ENCODE results near the gene NIBAN1.

The NIBAN1 gene

GRCh38 chr1:184943998-184944397 is 30.3 kb downstream of the NIBAN1 start:
- peaks cover 53% of the 10 kb centered on the region for H3K27me3 ChIP-seq (ENCODE audit: insufficient read depth, low read length, poor library complexity, severe bottlenecking)
- no peaks in the 10 kb centered on the region for H3K4me1 ChIP-seq (ENCODE audit: insufficient read depth, low read length, poor library complexity, severe bottlenecking)
- H4K20me1 ChIP-seq (ENCODE audit: insufficient read depth, low read length, poor library complexity, severe bottlenecking) = no peaks in the 10 kb centered on the region
- no peak overlapping the region for H3K9ac ChIP-seq (ENCODE audit: low read depth, low read length, poor library complexity, severe bottlenecking)
- no peak overlapping the region for H2AFZ ChIP-seq (ENCODE audit: low read length)
- no peaks in the 10 kb centered on the region for H3K79me2 ChIP-seq (ENCODE audit: insufficient read depth, low read length)
- TF ChIP-seq, protein P1, sequence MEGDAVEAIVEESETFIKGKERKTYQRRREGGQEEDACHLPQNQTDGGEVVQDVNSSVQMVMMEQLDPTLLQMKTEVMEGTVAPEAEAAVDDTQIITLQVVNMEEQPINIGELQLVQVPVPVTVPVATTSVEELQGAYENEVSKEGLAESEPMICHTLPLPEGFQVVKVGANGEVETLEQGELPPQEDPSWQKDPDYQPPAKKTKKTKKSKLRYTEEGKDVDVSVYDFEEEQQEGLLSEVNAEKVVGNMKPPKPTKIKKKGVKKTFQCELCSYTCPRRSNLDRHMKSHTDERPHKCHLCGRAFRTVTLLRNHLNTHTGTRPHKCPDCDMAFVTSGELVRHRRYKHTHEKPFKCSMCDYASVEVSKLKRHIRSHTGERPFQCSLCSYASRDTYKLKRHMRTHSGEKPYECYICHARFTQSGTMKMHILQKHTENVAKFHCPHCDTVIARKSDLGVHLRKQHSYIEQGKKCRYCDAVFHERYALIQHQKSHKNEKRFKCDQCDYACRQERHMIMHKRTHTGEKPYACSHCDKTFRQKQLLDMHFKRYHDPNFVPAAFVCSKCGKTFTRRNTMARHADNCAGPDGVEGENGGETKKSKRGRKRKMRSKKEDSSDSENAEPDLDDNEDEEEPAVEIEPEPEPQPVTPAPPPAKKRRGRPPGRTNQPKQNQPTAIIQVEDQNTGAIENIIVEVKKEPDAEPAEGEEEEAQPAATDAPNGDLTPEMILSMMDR (conservative IDR thresholded peaks at IDR 0.05; ENCODE audit: low read length) = no peak
- TF ChIP-seq EZH2phosphoT487 (IDR thresholded peaks at IDR 0.05; ENCODE audit: borderline replicate concordance) = no peak
- no peaks in the 10 kb centered on the region for H3K36me3 ChIP-seq (ENCODE audit: insufficient read depth, low read length)
- H3F3A ChIP-seq (ENCODE audit: low read depth) = no peaks in the 10 kb centered on the region
- no peak overlapping the region for H3K4me3 ChIP-seq (ENCODE audit: low read length, poor library complexity, severe bottlenecking)
- H3K9me2 ChIP-seq (replicated peaks; ENCODE audit: low read depth, low read length) = no peaks in the 10 kb centered on the region
- no peak overlapping the region for H3K4me2 ChIP-seq (ENCODE audit: low read depth, low read length, poor library complexity, severe bottlenecking)
- no peaks in the 10 kb centered on the region for H3K9me3 ChIP-seq (ENCODE audit: insufficient read depth, low read depth, low read length)

GRCh38 chr1:184941735-184942134 is 32.6 kb downstream of the NIBAN1 start:
- Histone ChIP-seq H3K27me3 (ENCODE audit: insufficient read depth, low read length, poor library complexity, severe bottlenecking) (peaks cover 75% of the 10 kb centered on the region), H3K9ac (ENCODE audit: low read depth, low read length, poor library complexity, severe bottlenecking) (no peak overlapping the region), H3K36me3 (ENCODE audit: insufficient read depth, low read length) (no peaks in the 10 kb centered on the region), H3K4me2 (ENCODE audit: low read depth, low read length, poor library complexity, severe bottlenecking) (no peak overlapping the region), H2AFZ (ENCODE audit: low read length) (no peak overlapping the region), H3F3A (ENCODE audit: low read depth) (no peaks in the 10 kb centered on the region), H3K4me3 (ENCODE audit: low read length, poor library complexity, severe bottlenecking) (no peak overlapping the region), H3K9me2 (replicated peaks; ENCODE audit: low read depth, low read length) (no peaks in the 10 kb centered on the region), H3K79me2 (ENCODE audit: insufficient read depth, low read length) (no peaks in the 10 kb centered on the region), H3K4me1 (ENCODE audit: insufficient read depth, low read length, poor library complexity, severe bottlenecking) (no peaks in the 10 kb centered on the region), H4K20me1 (ENCODE audit: insufficient read depth, low read length, poor library complexity, severe bottlenecking) (no peaks in the 10 kb centered on the region), H3K9me3 (ENCODE audit: insufficient read depth, low read depth, low read length) (no peaks in the 10 kb centered on the region)
- TF ChIP-seq, protein P1 (conservative IDR thresholded peaks at IDR 0.05; ENCODE audit: low read length) = no peak
- no peak for TF ChIP-seq EZH2phosphoT487 (IDR thresholded peaks at IDR 0.05; ENCODE audit: borderline replicate concordance)

- Histone ChIP-seq H3F3A (ENCODE audit: low read depth) (no peaks in the 10 kb centered on the region), H4K20me1 (ENCODE audit: insufficient read depth, low read length, poor library complexity, severe bottlenecking) (no peaks in the 10 kb centered on the region), H3K4me3 (ENCODE audit: low read length, poor library complexity, severe bottlenecking) (no peak overlapping the region), H3K9me3 (ENCODE audit: insufficient read depth, low read depth, low read length) (no peaks in the 10 kb centered on the region), H3K36me3 (ENCODE audit: insufficient read depth, low read length) (no peaks in the 10 kb centered on the region), H3K4me2 (ENCODE audit: low read depth, low read length, poor library complexity, severe bottlenecking) (no peak overlapping the region), H3K79me2 (ENCODE audit: insufficient read depth, low read length) (no peaks in the 10 kb centered on the region), H2AFZ (ENCODE audit: low read length) (no peak overlapping the region), H3K27me3 (ENCODE audit: insufficient read depth, low read length, poor library complexity, severe bottlenecking) (peaks cover 79% of the 10 kb centered on the region), H3K4me1 (ENCODE audit: insufficient read depth, low read length, poor library complexity, severe bottlenecking) (no peaks in the 10 kb centered on the region), H3K9ac (ENCODE audit: low read depth, low read length, poor library complexity, severe bottlenecking) (no peak overlapping the region), H3K9me2 (replicated peaks; ENCODE audit: low read depth, low read length) (no peaks in the 10 kb centered on the region)
- no peak for TF ChIP-seq EZH2phosphoT487 (IDR thresholded peaks at IDR 0.05; ENCODE audit: borderline replicate concordance)
- TF ChIP-seq, protein P1 (conservative IDR thresholded peaks at IDR 0.05; ENCODE audit: low read length) = no peak
Measured at GRCh38 chr1:184941410-184941733, 32.9 kb downstream of the NIBAN1 start.

All from Loucy (cell line).